ENCODE measurements around the gene ADRA2A.

Gene ADRA2A

GRCh38 chr10:111087968-111088505 lies 11.2 kb downstream of the ADRA2A start:
- no peak for TF ChIP-seq CTCF (IDR thresholded peaks at IDR 0.05; ENCODE audit: control insufficient read depth, extremely low read depth, insufficient read depth)
- no peak for DNase-seq (ENCODE audit: low read depth)
- no peak overlapping the region for H3K4me3 ChIP-seq (ENCODE audit: low read depth, low read length)

DNA sequence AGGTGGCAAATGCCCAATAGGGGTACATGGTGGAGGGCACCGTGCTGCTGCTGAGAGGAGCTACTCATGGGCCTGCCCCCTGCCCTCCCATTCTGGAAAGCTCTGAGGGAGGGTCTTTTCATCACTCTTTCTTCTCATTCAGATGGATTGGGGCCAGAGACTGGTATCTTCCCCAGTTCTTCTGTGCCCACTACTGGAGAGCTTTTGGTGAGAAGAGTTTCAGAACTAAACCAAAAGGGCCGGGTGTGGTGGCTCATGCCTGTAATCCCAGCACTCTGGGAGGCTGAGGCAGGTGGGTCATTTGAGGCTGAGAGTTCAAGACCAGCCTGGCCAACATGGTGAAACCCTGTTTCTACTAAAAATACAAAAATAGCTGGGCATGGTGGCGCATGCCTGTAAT lies 12.5 kb downstream of the ADRA2A start:
- H3K4me3 ChIP-seq (ENCODE audit: low read depth, low read length), result no peak overlapping the region
- no peak for TF ChIP-seq CTCF (IDR thresholded peaks at IDR 0.05; ENCODE audit: control insufficient read depth, extremely low read depth, insufficient read depth)
- no peak for DNase-seq (ENCODE audit: low read depth)

DNA sequence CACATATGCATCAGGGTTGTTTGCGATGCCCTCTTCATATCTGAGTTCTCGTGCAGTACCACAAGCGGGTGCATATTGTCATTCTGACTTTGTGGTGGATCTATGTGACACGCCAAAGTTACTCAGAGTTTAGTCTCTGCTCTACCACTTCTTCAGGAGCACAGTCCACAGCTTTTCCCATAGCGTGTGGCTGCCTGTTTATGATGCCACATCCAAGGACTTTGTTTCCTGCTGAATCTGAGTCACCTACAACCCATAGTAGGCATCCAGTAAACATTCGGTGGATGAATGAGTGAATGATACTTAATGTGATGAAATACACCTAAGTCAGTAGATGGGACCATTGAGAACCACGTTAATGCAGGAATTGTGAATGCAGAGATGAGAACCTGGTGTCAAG lies 15.0 kb downstream of the ADRA2A start:
- no peak for TF ChIP-seq CTCF (IDR thresholded peaks at IDR 0.05; ENCODE audit: control insufficient read depth, extremely low read depth, insufficient read depth)
- no peak overlapping the region for H3K4me3 ChIP-seq (ENCODE audit: low read depth, low read length)
- DNase-seq (ENCODE audit: low read depth), result no peak

DNA sequence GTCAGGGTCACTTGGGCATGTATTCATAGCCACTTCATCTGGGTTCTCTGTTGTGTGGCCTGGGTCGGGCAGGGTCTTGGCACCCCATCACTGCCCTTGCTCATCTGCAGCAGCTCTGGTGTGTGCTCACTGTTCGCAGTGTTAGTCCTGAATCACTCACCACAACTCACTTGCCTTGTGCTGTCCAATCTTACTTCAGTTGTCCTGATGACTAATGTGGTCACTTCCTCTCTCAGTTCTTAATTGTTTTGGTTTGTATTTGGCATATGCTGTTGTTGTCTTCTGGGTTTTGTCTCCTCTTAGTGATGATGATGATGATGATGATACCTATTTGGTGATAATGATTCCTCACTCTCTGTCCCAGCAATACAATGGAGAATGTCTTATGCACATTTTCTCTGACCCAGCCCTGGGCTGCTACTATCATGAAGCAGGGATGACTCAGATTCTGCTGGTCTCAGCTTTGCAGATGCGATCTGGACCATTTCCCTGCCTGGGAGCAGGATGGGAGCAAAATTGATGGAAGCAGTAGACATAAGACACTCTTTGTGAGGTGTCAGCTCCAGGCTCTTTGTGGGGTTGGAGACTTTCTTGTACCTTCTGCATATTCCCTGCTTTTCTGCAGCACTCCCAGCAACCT lies 17.0 kb downstream of the ADRA2A start:
- no peak for DNase-seq (ENCODE audit: low read depth)
- TF ChIP-seq CTCF (IDR thresholded peaks at IDR 0.05; ENCODE audit: control insufficient read depth, extremely low read depth, insufficient read depth), result no peak
- no peak overlapping the region for H3K4me3 ChIP-seq (ENCODE audit: low read depth, low read length)

DNA sequence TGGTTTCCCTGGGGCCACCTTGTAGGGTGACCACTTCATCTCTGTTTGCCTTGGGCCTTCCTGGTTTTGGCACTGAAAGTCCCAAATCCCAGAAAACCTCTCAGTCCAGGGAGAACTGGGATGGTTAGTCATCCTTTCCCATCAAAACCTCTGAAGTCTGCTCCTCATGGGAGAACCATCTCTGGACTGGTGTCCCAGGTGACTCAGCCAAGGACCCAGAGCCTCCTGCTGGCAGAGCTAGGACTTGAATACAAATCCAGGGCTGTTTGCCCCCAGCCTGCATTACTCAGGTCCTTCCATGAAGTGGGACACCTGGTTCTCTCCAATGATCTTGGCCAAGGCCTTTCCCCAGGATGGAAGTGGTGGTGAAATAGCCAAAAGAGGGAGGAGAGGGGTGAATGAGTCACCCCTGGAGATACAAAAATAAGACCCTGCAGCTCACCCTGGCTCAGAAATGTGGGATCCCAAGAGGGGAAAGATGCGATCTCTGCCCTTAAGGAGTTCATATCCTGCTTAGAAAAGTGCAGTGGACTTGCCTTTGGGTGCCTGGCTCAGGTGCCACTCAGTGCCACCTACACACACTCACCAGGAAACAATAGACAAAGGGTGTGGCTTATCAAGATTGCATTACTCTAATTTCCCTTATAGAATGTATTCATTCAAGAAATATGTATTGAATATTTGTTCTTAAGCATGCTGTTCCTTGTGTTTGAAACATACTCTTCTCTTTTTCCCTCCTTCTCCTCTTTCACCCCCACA lies 22.0 kb downstream of the ADRA2A start:
- H3K4me3 ChIP-seq (ENCODE audit: low read depth, low read length), result no peak overlapping the region
- TF ChIP-seq CTCF (IDR thresholded peaks at IDR 0.05; ENCODE audit: control insufficient read depth, extremely low read depth, insufficient read depth), result no peak
- DNase-seq (ENCODE audit: low read depth), result no peak

GRCh38 chr10:111100198-111100597 lies 23.4 kb downstream of the ADRA2A start:
- no peak for DNase-seq (ENCODE audit: low read depth)
- TF ChIP-seq CTCF (IDR thresholded peaks at IDR 0.05; ENCODE audit: control insufficient read depth, extremely low read depth, insufficient read depth), result no peak
- H3K4me3 ChIP-seq (ENCODE audit: low read depth, low read length), result no peak overlapping the region
